ENCODE measurements around the gene ZNF598.

The ZNF598 gene

DNA sequence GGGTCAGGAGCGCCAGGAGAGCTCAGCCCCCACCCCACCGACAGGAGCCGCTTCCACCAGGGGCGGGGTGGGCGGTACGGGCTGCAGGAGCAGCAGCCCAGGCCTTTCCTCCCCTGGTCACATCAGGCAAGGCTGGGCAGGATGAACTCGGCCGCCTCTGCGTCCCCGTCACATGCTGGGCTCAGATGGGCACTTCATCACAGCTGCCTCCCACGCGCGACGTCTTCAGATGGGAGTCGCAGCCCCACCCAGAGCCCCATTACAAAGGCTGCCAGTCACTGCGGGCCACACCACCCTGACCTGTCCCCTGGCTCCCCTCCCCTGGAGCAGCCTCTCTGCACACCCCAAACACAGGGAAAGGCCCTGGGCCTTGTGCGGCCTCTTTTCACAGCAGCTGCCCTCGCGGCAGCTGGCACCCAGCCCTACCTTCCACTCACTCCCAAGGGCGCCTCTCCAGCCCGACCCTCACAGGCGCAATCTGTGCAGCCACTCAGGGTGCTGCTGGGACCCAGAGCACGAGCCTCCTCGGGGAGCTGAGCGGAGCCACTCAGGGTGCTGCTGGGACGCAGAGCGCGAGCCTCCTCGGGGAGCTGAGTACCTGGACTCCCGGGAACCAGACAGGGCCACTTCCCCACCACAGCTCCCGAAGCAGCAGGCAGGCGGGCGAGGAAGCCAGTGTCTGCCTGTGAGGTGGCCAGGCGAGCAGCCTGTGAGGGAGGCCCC, 4.7 kb downstream of the ZNF598 start:
- peak overlapping the region; percentile 67 for H3K27ac ChIP-seq
- TF ChIP-seq, protein P1, sequence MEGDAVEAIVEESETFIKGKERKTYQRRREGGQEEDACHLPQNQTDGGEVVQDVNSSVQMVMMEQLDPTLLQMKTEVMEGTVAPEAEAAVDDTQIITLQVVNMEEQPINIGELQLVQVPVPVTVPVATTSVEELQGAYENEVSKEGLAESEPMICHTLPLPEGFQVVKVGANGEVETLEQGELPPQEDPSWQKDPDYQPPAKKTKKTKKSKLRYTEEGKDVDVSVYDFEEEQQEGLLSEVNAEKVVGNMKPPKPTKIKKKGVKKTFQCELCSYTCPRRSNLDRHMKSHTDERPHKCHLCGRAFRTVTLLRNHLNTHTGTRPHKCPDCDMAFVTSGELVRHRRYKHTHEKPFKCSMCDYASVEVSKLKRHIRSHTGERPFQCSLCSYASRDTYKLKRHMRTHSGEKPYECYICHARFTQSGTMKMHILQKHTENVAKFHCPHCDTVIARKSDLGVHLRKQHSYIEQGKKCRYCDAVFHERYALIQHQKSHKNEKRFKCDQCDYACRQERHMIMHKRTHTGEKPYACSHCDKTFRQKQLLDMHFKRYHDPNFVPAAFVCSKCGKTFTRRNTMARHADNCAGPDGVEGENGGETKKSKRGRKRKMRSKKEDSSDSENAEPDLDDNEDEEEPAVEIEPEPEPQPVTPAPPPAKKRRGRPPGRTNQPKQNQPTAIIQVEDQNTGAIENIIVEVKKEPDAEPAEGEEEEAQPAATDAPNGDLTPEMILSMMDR (conservative IDR thresholded peaks at IDR 0.05) = no peak

DNA sequence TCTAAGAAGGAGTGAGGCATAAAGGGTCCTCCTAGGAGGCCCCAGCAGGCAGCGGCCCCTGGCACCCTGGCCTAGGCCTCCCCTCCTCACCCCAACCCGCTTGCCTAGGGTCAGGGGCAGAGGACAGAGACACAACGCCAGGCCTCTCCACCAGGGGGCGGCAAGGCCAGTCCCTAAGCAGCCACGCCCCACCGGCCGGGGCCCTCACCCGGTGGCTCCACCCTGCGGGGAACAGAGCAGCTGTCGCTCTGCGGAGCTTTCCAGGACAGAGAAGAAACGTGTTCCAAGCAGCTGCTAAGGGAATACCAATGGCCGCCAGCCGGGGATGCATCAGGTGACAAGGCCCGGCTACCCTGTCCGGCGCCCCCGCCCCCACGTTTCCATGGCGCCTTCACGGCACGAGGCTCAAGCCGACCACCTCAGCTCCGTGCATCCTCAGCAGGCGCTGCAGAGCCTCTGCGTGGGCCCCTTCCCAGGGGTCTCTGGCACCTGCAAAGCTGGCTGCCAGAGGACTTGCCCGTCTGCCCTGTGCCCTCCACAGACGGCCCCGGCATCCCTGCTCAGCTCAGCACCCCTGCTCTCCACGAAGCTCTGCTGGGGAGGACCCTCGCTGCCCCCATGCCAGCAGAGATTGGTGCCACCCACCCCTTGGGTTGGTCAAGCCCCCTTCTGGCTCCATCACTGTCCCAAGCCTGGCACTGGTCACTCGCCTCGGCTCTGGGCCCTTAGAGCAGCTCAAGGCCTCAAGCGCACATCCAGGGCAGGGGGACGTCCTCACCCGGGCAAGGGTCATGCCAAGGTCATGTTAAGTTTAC, 5.6 kb downstream of the ZNF598 start:
- TF ChIP-seq, protein P1 (conservative IDR thresholded peaks at IDR 0.05) = peak; percentile 91
- H3K27ac ChIP-seq = peak overlapping the region; percentile 67

DNA sequence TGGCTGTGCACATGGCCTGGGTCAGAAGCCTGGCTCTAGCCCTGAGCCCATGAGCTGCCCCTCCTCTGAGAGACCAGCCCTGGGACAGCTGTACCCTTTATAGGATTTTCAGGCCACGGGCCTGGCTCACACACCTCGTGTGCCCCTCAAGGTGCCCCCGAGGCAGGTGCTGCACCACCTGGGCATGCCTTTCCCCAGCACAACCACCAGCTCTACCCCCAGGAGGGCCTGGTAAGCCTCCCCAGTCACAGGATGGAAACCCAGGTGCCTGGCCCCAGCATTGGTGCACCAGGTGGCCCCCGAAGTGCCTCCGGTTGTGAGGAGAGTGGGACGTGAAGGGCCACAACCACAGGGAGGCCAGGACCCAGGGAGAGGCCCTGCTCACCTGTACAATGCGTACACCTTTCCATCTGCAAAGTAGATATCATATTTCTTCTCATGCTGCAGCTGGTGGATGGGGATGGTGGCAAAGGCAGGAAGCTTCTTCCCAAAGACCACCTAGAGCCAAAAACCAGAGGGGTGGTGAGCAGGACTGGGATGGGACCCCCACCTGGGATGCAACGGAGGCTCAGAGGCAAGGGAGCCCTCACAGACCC, 6.3 kb downstream of the ZNF598 start:
- peak overlapping the region; percentile 67; the same call in 1 of the 2 replicates for H3K27ac ChIP-seq
- TF ChIP-seq, protein P1 (conservative IDR thresholded peaks at IDR 0.05) = no peak

DNA sequence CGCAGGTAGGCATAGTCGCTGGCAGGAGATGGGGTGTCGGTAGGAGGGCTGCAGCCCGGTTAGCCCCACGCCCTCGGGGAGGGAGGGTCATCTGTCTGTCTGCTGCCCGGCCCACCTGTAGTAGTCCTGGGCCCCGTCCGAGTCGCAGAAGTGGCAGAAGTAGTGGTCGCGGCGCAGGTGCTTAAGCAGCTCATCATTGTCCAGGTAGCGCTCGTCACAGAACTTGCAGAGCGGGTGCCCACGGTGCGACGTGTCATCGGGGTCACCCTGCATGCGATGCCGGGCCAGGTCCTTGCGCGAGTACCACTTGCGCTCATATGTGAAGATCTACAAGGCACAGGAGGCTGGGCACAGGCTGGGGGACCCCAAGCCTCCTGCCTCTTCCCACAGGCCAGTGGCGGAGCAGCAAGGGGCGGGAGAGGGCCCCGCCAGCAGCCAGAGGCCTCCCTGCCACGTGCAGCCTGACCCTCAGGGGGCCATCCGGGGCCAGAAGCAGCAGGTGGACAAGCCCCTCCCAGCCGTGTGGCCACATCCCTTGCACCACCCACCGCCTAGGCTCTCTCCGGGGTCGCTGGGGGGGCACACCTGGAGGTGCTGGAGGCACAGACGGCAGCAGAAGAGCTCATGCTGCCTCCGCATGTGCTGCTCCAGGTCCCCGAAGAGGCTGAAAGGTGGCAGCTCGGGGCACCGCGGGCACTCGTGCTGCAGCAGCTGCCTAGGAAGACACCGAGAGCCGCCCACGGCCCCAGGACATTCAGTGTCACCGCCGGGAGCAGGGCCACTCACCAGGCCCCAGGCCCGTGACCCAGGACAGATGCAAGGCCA, 7.0 kb downstream of the ZNF598 start:
- H3K27ac ChIP-seq = no peak overlapping the region
- TF ChIP-seq, protein P1 (conservative IDR thresholded peaks at IDR 0.05) = no peak

DNA sequence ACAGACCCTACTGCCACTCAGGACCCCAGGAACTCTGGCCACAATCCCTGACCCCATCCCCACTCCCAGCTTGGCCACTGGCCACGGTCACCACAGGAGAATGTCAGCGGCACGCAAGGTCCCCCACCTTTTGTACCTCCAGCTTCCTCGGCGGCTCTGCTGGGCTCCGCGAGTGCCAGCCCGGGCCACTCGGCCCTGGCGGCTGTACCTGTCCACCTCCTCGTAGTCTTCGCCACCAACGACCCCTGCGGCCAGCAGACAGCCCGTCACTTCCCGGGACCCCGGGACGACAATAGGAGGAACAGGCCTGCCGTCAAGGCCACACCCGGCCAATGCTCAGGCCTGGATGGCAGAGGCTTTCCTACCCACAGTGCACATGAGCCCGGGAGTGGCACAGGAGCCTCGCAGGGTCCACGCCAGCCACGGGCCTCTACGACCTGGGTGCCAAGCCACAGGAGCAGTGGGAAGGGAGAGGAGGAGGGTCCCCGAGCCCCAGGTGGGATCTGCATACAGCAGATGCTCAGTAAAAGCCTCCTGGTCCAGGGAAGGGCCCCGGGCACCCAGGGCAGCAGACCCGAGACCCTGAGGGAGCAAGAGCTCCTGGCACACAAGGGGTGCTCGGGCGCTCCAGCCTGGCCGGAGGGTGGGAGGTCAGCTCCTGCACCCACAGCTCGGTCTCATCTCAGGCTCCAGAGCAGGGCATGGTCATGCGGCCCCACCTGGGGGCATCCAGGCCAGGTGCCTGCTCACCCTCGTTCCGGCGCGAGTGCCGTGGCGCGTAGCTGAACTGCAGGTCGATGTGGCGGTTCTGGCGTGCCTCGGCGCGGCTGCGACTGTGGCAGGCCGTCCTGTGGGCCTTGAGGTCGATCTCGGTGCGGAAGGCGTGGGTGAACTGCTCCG, 7.9 kb downstream of the ZNF598 start:
- H3K27ac ChIP-seq = no peak overlapping the region
- TF ChIP-seq, protein P1 (conservative IDR thresholded peaks at IDR 0.05) = no peak

DNA sequence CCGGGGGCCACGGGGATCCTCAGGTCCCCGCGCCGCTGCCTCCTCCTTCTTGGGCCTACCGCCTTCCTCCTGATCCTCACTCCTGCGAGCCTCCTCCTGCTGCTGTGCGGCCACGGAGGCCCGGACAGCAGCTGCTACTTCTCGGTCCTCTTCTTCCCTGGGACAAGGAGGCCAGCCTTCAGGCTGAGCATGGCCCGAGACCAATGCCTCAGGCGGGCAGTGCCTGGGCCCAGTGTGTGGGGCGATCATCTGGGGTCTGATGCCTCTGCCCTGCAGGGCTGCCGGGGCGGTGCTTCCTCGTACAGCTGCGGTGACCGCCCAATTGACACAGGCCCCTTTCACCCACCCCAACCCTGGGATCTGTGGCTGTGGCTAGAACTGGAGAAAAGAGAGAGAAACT, 8.6 kb downstream of the ZNF598 start:
- TF ChIP-seq, protein P1 (conservative IDR thresholded peaks at IDR 0.05) = no peak
- no peak overlapping the region for H3K27ac ChIP-seq

All from VCaP (cell line).